K562 (cell line): Measurements from ENCODE around the gene ZNF514. TPM values are rescaled to one million over a fixed set of nuclear protein-coding genes. Genes with fewer than 3 reads are reported as not detected.

ENCODE experiments used
- CCNT2 ChIP-seq: IDR thresholded peaks from 2 replicates; pipeline ENCODE4 v1.6.1; 2011; ENCODE audit warnings: borderline replicate concordance, low read depth, mild to moderate bottlenecking, moderate library complexity, mixed read lengths, low read length; ENCODE audit not compliant: insufficient read length; ENCODE audit errors: extremely low read depth
- DNMT1 ChIP-seq: fragments of 450-650 bp; IDR thresholded peaks from 2 replicates; pipeline ENCODE4 v1.6.1; 2016; ENCODE audit warnings: antibody characterized with exemption, mild to moderate bottlenecking
- ETS2 ChIP-seq: IDR thresholded peaks from 2 replicates; pipeline ENCODE4 v1.6.1; 2016; ENCODE audit warnings: borderline replicate concordance, missing genetic modification characterization, mild to moderate bottlenecking, moderate library complexity, missing compliant biosample characterization; ENCODE audit not compliant: poor library complexity, severe bottlenecking
- HMGN3 ChIP-seq: IDR thresholded peaks from 2 replicates; pipeline ENCODE4 v1.6.1; 2011; ENCODE audit warnings: borderline replicate concordance, low read depth, mild to moderate bottlenecking, mixed read lengths, low read length; ENCODE audit not compliant: insufficient read length; ENCODE audit errors: extremely low read depth
- HNRNPL ChIP-seq: fragments of 200-400 bp; formaldehyde crosslinking; IDR thresholded peaks from 2 replicates; pipeline ENCODE4 v1.6.1; 2017; ENCODE audit warnings: low read depth, mild to moderate bottlenecking, low read length
- PHF20 ChIP-seq: fragments of 450-650 bp; IDR thresholded peaks from 2 replicates; pipeline ENCODE4 v1.6.1; 2018; ENCODE audit not compliant: partially characterized antibody
- SRSF9 ChIP-seq: fragments of 200-400 bp; formaldehyde crosslinking; IDR thresholded peaks from 2 replicates; pipeline ENCODE4 v1.6.1; 2017; ENCODE audit warnings: low read depth, low read length, borderline replicate concordance
- TOE1 ChIP-seq, 2 experiments: fragments of 450-650 bp in 1 of 2; sonication (generic) in 1 of 2; formaldehyde crosslinking in 1 of 2; IDR thresholded peaks; 2 replicates each; pipeline versions ENCODE4 v1.7.1 to v1.8.0; 2016 to 2022; ENCODE audit warnings: borderline replicate concordance in 2 of 2, mild to moderate bottlenecking in 2 of 2, antibody characterized with exemption in 1 of 2, inconsistent platforms in 1 of 2, low read depth in 1 of 2, missing genetic modification reagents in 1 of 2, moderate library complexity in 1 of 2
- ZNF165 ChIP-seq: fragments of 250-450 bp; sonication (Bioruptor Pico); IDR thresholded peaks from 2 replicates; pipeline ENCODE4 v1.4.0; 2020; ENCODE audit warnings: borderline replicate concordance
- ZNF644 ChIP-seq: fragments of 200-800 bp; sonication (Bioruptor generic); IDR thresholded peaks from 2 replicates; pipeline ENCODE4 v1.6.1; 2016; ENCODE audit warnings: low read depth, missing genetic modification characterization, missing compliant biosample characterization
- ZSCAN29 ChIP-seq: fragments of 450-650 bp; IDR thresholded peaks from 2 replicates; pipeline ENCODE4 v1.6.1; 2017
- polyA plus RNA-seq, 8 experiments: library from polyadenylated mRNA; depleted of rRNA in 4 of 8; stranded (reverse) in 5 of 8; unstranded in 3 of 8; fragments of >200 nt; fragmentation: Nextera tagmentation in 2 of 8; fragmentation: Illumina TruSeq in 1 of 8; extraction: Ambion mirVana in 2 of 8; extraction: Trizol in 1 of 8; gene quantifications; 2 replicates each; pipeline versions ENCODE4 v1.2.1 to v1.2.3, GENCODE V29; 2011 to 2014; ENCODE audit warnings: inconsistent platforms in 1 of 8, missing spikeins in 1 of 8
- total RNA-seq, 7 experiments: library from RNA; depleted of rRNA in 6 of 7; stranded (reverse); fragments of >200 nt in 6 of 7; fragmentation: Illumina TruSeq in 2 of 7; extraction: Trizol in 2 of 7; gene quantifications; 2 replicates each; pipeline versions ENCODE4 v1.2.1 to v1.2.3, GENCODE V29; 2011 to 2021; ENCODE audit warnings: low replicate concordance in 1 of 7
- TF ChIP-seq, protein P1 (sequence below): fragments of 200-600 bp; sonication (generic); IDR thresholded peaks from one replicate; pipeline ENCODE4 v1.6.1; 2012; ENCODE audit warnings: mild to moderate bottlenecking, low read depth, low read length, inconsistent platforms

Gene ZNF514
- total and polyA plus RNA-seq, 9 of the 15 experiments (the other 6 are each of a cell fraction or from before 2014, with no cell fraction given), result 7.5 to 17.7 (median 11.4) TPM

GRCh38 chr2:95106081-95106480, 53.6 kb downstream of the ZNF514 start (continued):
- TF ChIP-seq, protein P1, sequence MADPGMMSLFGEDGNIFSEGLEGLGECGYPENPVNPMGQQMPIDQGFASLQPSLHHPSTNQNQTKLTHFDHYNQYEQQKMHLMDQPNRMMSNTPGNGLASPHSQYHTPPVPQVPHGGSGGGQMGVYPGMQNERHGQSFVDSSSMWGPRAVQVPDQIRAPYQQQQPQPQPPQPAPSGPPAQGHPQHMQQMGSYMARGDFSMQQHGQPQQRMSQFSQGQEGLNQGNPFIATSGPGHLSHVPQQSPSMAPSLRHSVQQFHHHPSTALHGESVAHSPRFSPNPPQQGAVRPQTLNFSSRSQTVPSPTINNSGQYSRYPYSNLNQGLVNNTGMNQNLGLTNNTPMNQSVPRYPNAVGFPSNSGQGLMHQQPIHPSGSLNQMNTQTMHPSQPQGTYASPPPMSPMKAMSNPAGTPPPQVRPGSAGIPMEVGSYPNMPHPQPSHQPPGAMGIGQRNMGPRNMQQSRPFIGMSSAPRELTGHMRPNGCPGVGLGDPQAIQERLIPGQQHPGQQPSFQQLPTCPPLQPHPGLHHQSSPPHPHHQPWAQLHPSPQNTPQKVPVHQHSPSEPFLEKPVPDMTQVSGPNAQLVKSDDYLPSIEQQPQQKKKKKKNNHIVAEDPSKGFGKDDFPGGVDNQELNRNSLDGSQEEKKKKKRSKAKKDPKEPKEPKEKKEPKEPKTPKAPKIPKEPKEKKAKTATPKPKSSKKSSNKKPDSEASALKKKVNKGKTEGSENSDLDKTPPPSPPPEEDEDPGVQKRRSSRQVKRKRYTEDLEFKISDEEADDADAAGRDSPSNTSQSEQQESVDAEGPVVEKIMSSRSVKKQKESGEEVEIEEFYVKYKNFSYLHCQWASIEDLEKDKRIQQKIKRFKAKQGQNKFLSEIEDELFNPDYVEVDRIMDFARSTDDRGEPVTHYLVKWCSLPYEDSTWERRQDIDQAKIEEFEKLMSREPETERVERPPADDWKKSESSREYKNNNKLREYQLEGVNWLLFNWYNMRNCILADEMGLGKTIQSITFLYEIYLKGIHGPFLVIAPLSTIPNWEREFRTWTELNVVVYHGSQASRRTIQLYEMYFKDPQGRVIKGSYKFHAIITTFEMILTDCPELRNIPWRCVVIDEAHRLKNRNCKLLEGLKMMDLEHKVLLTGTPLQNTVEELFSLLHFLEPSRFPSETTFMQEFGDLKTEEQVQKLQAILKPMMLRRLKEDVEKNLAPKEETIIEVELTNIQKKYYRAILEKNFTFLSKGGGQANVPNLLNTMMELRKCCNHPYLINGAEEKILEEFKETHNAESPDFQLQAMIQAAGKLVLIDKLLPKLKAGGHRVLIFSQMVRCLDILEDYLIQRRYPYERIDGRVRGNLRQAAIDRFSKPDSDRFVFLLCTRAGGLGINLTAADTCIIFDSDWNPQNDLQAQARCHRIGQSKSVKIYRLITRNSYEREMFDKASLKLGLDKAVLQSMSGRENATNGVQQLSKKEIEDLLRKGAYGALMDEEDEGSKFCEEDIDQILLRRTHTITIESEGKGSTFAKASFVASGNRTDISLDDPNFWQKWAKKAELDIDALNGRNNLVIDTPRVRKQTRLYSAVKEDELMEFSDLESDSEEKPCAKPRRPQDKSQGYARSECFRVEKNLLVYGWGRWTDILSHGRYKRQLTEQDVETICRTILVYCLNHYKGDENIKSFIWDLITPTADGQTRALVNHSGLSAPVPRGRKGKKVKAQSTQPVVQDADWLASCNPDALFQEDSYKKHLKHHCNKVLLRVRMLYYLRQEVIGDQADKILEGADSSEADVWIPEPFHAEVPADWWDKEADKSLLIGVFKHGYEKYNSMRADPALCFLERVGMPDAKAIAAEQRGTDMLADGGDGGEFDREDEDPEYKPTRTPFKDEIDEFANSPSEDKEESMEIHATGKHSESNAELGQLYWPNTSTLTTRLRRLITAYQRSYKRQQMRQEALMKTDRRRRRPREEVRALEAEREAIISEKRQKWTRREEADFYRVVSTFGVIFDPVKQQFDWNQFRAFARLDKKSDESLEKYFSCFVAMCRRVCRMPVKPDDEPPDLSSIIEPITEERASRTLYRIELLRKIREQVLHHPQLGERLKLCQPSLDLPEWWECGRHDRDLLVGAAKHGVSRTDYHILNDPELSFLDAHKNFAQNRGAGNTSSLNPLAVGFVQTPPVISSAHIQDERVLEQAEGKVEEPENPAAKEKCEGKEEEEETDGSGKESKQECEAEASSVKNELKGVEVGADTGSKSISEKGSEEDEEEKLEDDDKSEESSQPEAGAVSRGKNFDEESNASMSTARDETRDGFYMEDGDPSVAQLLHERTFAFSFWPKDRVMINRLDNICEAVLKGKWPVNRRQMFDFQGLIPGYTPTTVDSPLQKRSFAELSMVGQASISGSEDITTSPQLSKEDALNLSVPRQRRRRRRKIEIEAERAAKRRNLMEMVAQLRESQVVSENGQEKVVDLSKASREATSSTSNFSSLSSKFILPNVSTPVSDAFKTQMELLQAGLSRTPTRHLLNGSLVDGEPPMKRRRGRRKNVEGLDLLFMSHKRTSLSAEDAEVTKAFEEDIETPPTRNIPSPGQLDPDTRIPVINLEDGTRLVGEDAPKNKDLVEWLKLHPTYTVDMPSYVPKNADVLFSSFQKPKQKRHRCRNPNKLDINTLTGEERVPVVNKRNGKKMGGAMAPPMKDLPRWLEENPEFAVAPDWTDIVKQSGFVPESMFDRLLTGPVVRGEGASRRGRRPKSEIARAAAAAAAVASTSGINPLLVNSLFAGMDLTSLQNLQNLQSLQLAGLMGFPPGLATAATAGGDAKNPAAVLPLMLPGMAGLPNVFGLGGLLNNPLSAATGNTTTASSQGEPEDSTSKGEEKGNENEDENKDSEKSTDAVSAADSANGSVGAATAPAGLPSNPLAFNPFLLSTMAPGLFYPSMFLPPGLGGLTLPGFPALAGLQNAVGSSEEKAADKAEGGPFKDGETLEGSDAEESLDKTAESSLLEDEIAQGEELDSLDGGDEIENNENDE, result no peak
- TF ChIP-seq ZNF644 (tag) (no peak), HMGN3 (no peak), HNRNPL (no peak), PHF20 (no peak), ZSCAN29 (no peak), CCNT2 (no peak), ETS2 (tag) (no peak), SRSF9 (no peak), DNMT1 (no peak), ZNF165 (no peak), TOE1 (IDR thresholded peaks at IDR 0.05; ENCODE audit: borderline replicate concordance) (no peak), TOE1 (CRISPR knock-in tag; IDR thresholded peaks at IDR 0.05; ENCODE audit: borderline replicate concordance, low read depth) (no peak)
